ENCODE measurements around the gene C14orf119.

The C14orf119 gene

GRCh38 chr14:23109769-23110168 is 14.5 kb downstream of the C14orf119 start:
- no peak for DNase-seq (ENCODE audit: low spot score)

- no peak for DNase-seq (ENCODE audit: low spot score)
These were observed 15.5 kb downstream of the C14orf119 start for GRCh38 chr14:23110579-23111365.

GRCh38 chr14:23112359-23113178 is 17.3 kb downstream of the C14orf119 start:
- no peak for DNase-seq (ENCODE audit: low spot score)

- DNase-seq (ENCODE audit: low spot score) = no peak
These were observed 18.3 kb downstream of the C14orf119 start for GRCh38 chr14:23113431-23114119.

DNA sequence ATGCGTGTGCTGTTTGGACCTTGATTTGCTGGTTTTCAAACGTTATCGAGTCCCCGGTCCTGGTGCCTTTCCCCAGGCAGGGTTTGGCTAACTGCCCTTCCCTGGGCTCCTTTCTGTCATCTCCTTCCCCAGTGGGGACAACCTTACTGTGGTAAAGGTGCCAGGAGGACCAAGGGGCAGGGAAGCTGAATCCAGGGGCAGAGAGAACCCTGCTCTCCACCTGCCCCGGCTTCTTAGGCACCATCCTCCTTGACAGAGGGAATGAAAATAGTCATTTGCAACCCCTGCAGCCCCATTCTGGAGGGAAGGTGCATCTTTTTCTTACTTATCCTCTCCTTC is 18.8 kb downstream of the C14orf119 start:
- no peak for DNase-seq (ENCODE audit: low spot score)

DNA sequence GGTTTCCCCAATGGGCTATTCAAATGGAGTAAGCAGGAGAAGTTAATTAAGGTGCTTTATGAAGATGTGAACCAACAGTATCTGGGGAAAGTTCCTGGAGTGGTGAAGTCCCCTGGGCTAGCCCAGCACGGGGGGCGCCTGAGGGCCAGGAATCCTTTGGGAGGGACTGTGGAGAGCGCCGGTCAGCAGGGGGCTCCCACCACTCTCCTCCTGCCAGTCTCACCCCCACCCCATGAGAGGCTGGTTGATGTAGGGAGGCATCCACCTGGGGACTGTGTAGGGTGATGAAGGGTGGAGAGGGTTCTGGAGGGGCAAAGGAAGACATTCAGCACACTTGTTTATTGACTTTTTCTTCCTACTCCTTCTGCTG is 19.3 kb downstream of the C14orf119 start:
- no peak for DNase-seq (ENCODE audit: low spot score)

- peak; percentile 95 for DNase-seq (ENCODE audit: low spot score)
These were observed 19.9 kb downstream of the C14orf119 start for GRCh38 chr14:23115039-23115731.

DNA sequence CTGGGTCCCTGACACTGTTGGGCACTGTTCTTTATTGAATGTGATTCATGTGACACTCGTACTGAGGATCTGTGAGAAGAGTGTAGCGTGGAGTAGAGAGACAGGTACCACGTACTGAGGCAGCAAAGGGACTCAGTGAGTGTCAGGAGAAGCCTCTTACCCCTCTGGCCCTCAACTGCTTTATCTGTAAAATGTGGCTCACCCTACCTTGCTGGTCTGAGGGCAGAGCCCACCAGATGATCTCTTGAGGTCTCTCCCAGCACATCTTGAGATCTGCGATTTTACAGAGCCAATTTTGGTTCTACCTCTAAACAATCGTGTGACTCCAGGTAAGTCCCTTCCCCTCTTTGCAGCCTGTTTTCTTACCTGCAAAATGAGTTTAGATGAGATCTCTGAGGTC is 20.6 kb downstream of the C14orf119 start:
- no peak for DNase-seq (ENCODE audit: low spot score)

DNA sequence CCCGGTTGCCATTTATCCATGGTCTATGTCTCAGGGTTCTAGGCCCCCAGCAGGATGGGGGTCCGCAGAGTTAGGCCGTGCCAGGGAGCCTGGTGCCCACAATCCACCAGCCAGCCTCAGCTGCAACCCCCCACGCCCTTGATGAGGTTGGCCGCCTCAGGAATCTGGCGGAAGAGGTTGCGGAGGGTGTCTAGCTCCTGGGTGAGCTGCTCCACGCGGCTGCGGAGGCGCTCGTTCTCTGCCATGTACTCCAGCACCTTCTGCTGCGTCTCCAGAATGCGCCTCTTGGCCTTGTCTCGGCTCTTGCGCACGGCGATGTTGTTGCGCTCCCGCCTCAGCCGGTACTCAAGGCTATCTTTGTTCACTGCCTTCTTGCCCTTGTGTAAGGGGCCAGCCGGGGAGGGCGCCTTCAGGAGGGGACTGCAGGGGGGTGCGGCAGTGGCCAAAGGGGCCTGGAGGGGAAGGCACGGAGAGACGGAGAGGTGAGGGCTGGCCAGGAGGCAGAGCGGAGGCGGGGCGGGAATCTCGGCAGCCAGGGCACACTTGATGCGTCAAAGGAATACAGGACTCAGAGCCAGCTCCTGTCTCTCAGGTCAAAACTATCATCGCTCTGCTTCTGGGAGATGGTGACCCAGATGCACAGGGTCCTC is 22.2 kb downstream of the C14orf119 start:
- DNase-seq (ENCODE audit: low spot score) = no peak

DNA sequence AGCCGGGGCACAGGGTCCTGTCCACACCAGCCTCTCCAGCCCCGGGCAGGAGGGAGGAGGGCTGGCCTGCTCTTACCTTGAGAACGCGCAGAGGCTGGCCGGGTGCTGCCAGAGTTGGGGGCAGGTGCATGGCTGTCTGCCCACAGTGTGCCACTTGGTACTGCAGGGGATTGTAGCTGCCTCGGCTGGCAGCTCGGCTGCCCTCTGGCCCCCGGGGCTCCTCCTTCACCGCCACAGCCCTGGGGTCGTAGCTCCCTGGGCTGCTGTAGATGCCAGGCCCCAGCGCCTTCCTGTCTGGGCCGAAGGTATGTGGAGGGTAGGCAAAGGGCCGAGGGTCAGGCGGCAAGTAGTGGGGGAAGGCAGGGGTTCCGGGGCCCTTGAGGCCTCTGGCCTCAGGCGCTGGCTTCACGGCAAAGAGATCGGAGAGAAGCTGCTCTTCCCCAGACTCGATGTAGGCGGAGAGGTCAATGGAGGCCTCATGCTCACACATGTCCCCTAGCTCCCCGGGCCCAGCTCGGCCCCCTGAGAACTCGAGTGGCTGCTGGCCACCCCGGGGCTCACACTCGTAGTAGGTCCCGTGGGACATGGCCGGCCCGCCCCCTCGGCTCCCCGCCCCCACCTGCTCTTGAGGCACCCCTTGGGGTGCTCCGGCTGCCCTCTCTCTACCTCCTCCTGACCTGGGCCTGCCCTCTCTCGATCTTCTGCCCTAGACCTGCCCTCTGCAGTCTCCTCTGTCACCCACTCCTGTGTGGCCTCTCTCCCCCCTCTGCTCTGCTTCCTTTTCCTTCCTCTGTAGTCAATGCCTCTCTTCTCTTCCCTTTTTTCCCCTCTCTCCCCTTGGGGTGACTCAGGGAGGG is 23.4 kb downstream of the C14orf119 start, which contains the start of gene CEBPE:
CEBPE (minus strand) TSS at position 750 of the 857 bp plus-strand sequence; CDS start at position 586, 164 bp downstream.
- DNase-seq (ENCODE audit: low spot score) = no peak

GRCh38 chr14:23119363-23120327 is 24.3 kb downstream of the C14orf119 start:
- no peak for DNase-seq (ENCODE audit: low spot score)

- peak; percentile 85 for DNase-seq (ENCODE audit: low spot score)
These were observed 25.4 kb downstream of the C14orf119 start for GRCh38 chr14:23120541-23121251.

- DNase-seq (ENCODE audit: low spot score) = no peak
These were observed 26.1 kb downstream of the C14orf119 start for GRCh38 chr14:23121361-23121771.

DNA sequence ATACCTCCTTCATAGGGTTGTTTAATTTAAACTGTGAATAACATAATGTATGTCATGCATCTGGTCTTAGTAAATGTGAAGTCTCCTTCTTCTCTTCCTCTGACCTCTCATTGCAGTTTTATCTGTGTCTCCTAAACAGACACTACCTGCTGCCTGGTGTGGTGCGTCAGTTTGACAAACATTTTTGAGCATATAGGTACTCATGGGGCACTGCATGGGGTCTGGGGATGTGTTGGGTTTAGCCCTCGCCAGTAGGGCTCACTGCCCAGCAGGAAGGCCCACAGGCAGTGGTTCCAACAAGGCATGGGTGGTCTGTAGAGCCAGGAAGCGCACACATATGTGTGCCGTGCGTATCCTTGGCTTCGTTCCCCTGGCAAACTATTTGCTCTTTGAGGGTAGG is 26.8 kb downstream of the C14orf119 start:
- DNase-seq (ENCODE audit: low spot score) = no peak

DNA sequence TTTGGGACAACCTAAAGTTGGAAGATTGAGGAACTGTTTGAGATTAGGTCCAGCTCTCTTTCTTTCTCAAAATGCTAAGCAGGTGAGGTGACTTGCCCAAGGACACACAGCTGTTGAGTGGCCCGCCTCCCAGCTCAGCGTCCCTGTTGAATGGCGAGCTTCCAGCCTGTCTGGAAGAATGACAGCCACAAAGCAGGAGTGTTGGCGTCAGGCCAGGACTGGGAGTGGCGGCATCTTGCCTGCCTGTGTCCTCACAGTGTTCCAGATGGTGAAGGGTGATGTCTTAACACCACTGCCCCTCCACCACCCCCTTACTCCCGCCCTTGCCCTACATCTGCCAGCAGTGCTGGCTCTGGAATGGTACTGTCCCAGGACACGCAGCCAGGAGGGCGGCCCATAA is 28.1 kb downstream of the C14orf119 start:
- DNase-seq (ENCODE audit: low spot score) = no peak

DNA sequence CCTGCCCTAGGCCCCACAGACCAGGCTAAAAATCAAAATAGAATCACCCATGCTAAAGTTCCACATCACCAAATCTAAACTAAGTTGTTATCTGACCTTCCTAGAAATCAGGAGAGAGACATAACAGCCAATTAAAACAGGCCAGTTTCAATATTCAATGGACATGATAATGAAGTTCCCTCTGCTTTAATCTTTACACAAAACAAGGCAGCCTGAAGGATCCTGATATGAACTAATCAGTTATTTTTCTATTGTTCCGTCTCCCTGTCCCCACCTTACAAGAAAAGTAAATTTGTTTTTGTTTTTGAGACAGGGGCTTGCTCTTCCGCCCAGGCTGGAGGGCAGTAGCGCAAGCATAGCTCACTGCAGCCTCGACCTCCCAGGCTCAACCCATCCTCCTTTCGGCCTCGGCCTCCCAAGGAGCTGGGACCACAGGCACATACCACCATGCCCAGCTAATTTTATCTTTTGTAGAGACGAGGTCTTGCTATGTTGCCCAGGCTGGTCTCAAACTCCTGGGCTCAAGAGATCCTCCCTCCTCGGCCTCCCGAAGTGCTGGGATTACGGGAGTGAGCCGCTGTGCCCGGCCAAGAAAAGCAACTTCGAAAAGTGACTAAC is 29.1 kb downstream of the C14orf119 start:
- DNase-seq (ENCODE audit: low spot score) = no peak

DNA sequence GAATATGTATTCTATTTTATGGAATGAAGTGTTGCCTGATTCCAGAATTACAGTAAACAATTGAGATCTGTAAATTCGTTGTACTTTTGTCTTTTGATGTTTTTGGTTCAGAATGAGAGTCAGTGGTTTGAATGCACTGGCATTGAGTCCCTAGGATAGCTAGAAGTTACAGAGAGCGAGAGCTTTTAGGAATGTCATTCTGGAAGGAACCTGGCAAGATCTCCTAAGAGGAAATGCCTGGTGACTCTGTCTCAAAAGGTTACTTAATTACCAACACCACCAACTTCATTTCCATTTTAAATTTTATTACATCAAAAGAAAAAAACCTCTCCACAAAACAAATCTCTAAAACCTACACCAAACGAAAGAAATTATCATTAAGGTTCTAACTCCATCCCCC is 29.7 kb downstream of the C14orf119 start:
- DNase-seq (ENCODE audit: low spot score) = no peak

DNA sequence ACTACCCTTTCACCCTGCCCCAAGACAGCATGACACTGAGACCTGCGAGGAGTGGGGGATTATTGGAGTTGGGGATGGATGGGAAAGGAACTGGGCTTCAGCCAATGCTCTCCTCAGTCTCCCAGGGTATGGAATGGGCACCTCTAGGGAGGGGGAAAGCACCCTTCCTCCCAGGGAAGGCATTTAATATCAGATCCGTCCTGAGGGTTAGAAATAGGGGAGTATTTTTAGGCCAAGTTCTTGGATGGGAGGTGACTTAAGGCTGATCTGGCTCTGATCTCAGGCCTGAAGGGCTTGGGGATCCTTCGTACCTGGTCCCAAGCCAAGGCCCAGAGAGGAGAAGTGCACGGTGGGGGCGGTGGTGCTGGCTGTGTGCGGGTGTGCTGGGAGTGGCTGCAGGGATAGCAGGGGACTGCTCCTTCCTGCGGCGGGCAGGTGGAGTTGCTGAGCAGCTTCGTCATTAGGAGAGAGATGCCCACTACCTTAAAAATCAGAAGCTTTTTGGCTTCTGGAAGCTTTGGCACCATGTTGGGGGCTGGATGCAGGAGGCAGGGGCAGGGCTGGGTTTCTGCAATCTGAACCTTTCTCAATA is 30.7 kb downstream of the C14orf119 start:
- no peak for DNase-seq (ENCODE audit: low spot score)
